HepG2 (cell line): ENCODE results near the gene GBA2. TPM values are rescaled to one million over a fixed set of nuclear protein-coding genes. Genes with fewer than 3 reads are reported as not detected.

Source experiments
- BCLAF1 ChIP-seq: fragments of 450-650 bp; IDR thresholded peaks from 2 replicates; pipeline ENCODE4 v1.6.1; 2017; ENCODE audit warnings: mild to moderate bottlenecking
- GMEB1 ChIP-seq: sonication (generic); formaldehyde crosslinking; IDR thresholded peaks from 2 replicates; pipeline ENCODE4 v1.5.1; 2020; ENCODE audit warnings: missing genetic modification reagents, mild to moderate bottlenecking, borderline replicate concordance
- KLF15 ChIP-seq: sonication (generic); formaldehyde crosslinking; IDR thresholded peaks from 2 replicates; pipeline ENCODE4 v1.8.1; 2023; ENCODE audit warnings: borderline replicate concordance, mild to moderate bottlenecking, inconsistent platforms, missing genetic modification reagents, mixed read lengths
- LRRFIP1 ChIP-seq: sonication (generic); formaldehyde crosslinking; conservative IDR thresholded peaks from 2 replicates; pipeline ENCODE4 v1.4.0; 2020; ENCODE audit warnings: missing genetic modification reagents
- MIER2 ChIP-seq: IDR thresholded peaks from 2 replicates; pipeline ENCODE4 v1.6.1; 2016; ENCODE audit warnings: missing biosample characterization, missing genetic modification reagents
- MZF1 ChIP-seq: sonication (generic); formaldehyde crosslinking; IDR thresholded peaks from 2 replicates; pipeline ENCODE4 v1.8.1; 2023; ENCODE audit warnings: mild to moderate bottlenecking, missing genetic modification reagents, borderline replicate concordance
- NR2F2 ChIP-seq: IDR thresholded peaks from 2 replicates; pipeline ENCODE4 v1.6.1; 2012; ENCODE audit warnings: low read depth, inconsistent platforms, borderline replicate concordance
- RFXAP ChIP-seq: sonication (generic); formaldehyde crosslinking; IDR thresholded peaks from 2 replicates; pipeline ENCODE4 v1.4.0; 2020; ENCODE audit warnings: missing genetic modification reagents, borderline replicate concordance
- SOX6 ChIP-seq, 2 experiments: fragments of 450-650 bp in 1 of 2; sonication (generic) in 1 of 2; formaldehyde crosslinking in 1 of 2; IDR thresholded peaks; 2 replicates each; pipeline versions ENCODE4 v1.4.0 to v1.6.1; 2017 to 2020; ENCODE audit warnings: antibody characterized with exemption in 1 of 2, mild to moderate bottlenecking in 1 of 2, missing genetic modification reagents in 1 of 2
- ZMAT5 ChIP-seq: sonication (generic); formaldehyde crosslinking; IDR thresholded peaks from 2 replicates; pipeline ENCODE4 v1.5.0; 2020; ENCODE audit warnings: mild to moderate bottlenecking, low read depth, missing genetic modification reagents, borderline replicate concordance
- ZNF142 ChIP-seq: sonication (generic); formaldehyde crosslinking; IDR thresholded peaks from 2 replicates; pipeline ENCODE4 v1.4.0; 2020; ENCODE audit warnings: missing genetic modification reagents
- ZNF570 ChIP-seq: sonication (generic); formaldehyde crosslinking; IDR thresholded peaks from 2 replicates; pipeline ENCODE4 v1.4.0; 2020; ENCODE audit warnings: mild to moderate bottlenecking, missing genetic modification reagents, borderline replicate concordance
- ZNF619 ChIP-seq: sonication (generic); formaldehyde crosslinking; IDR thresholded peaks from 2 replicates; pipeline ENCODE4 v1.4.0; 2020; ENCODE audit warnings: mild to moderate bottlenecking, missing genetic modification reagents
- ZNF816 ChIP-seq: sonication (generic); formaldehyde crosslinking; IDR thresholded peaks from 2 replicates; pipeline ENCODE4 v1.8.0; 2022; ENCODE audit warnings: missing genetic modification reagents, mild to moderate bottlenecking, borderline replicate concordance
- polyA plus RNA-seq, 8 experiments: library from polyadenylated mRNA; depleted of rRNA in 3 of 8; stranded (reverse) in 7 of 8; unstranded in 1 of 8; fragments of >200 nt; fragmentation: Illumina TruSeq in 4 of 8; extraction: Trizol in 4 of 8; gene quantifications; 2 replicates each; pipeline versions ENCODE4 v1.2.1 to v1.2.3, GENCODE V29; 2011 to 2016; ENCODE audit warnings: low read depth in 4 of 8, missing spikeins in 1 of 8, mixed read lengths in 1 of 8; ENCODE audit not compliant: insufficient read depth in 1 of 8
- total RNA-seq, 5 experiments: library from RNA; depleted of rRNA; stranded (reverse); fragments of >200 nt; fragmentation: Illumina TruSeq; extraction: Trizol; gene quantifications; 2 replicates each; pipeline ENCODE4 v1.2.3, GENCODE V29; 2016; ENCODE audit warnings: low read depth in 1 of 5

The GBA2 gene
- total and polyA plus RNA-seq, 2 of the 13 experiments (the other 11 are each of a cell fraction or from before 2014, with no cell fraction given): 37.5 to 86.1 TPM

- TF ChIP-seq LRRFIP1 (CRISPR knock-in tag) (no peak), ZNF816 (CRISPR knock-in tag) (0 out of 2 replicates have a peak, but pooled peaks have one; percentile 9), ZMAT5 (CRISPR knock-in tag) (no peak), MZF1 (CRISPR knock-in tag) (no peak), NR2F2 (no peak), SOX6 (IDR thresholded peaks at IDR 0.05) (no peak), SOX6 (CRISPR knock-in tag; IDR thresholded peaks at IDR 0.05) (no peak), ZNF570 (CRISPR knock-in tag) (no peak), BCLAF1 (no peak), ZNF619 (no peak; the same call in 1 of the 2 replicates), KLF15 (CRISPR knock-in tag) (no peak), RFXAP (CRISPR knock-in tag) (no peak), ZNF142 (CRISPR knock-in tag) (no peak), GMEB1 (CRISPR knock-in tag) (no peak), MIER2 (CRISPR knock-in tag) (no peak)
Measured at GRCh38 chr9:35732800-35733541, 16.1 kb downstream of the GBA2 start (continued).
